ENCODE measurements around the gene HES3. TPM values are rescaled to one million over a fixed set of nuclear protein-coding genes. Genes with fewer than 3 reads are reported as not detected.
"Not testable (repeated sequence)": the region's sequence is repeated elsewhere in the genome, so short reads cannot be mapped to it uniquely, and the experiment has no call there.

The HES3 gene
- total and polyA plus RNA-seq, 8 donors = not detected

GRCh38 chr1:6210591-6211355 is 33.2 kb upstream of the HES3 start:
- H3K27ac ChIP-seq = no peak overlapping the region
- no peaks in the 10 kb centered on the region for H3K9me3 ChIP-seq
- no peak for DNase-seq
- no peak overlapping the region for H3K4me3 ChIP-seq
- H3K36me3 ChIP-seq = peaks cover 0 to 5% (median 0%) of the 10 kb centered on the region in 3 donors
- TF ChIP-seq CTCF (IDR thresholded peaks at IDR 0.05) = no peak
- H3K4me1 ChIP-seq = peaks cover 0 to 3% (median 0%) of the 10 kb centered on the region in 3 donors
- ATAC-seq = no peak
- intact Hi-C loops (cut with DNase I) = no loop called here
- 95 to 98% methylated on average over 26 to 29 of the region's 29 CpGs for WGBS, 2 donors
- H3K27me3 ChIP-seq = no peaks in the 10 kb centered on the region
- FAIRE-seq = no peak

- DNase-seq (no peak), FAIRE-seq (no peak), ATAC-seq (no peak)
- Histone ChIP-seq H3K36me3 (peaks cover 0 to 5% (median 0%) of the 10 kb centered on the region in 3 donors), H3K27ac (no peak overlapping the region), H3K4me3 (no peak overlapping the region), H3K4me1 (peaks cover 0 to 3% (median 0%) of the 10 kb centered on the region in 3 donors), H3K27me3 (no peaks in the 10 kb centered on the region), H3K9me3 (no peaks in the 10 kb centered on the region)
- 93% methylated on average over 16 of the region's 16 CpGs for WGBS, 2 donors
- intact Hi-C loops (cut with DNase I) = no loop called here
- TF ChIP-seq CTCF (IDR thresholded peaks at IDR 0.05) = no peak
These were observed 32.2 kb upstream of the HES3 start for GRCh38 chr1:6211731-6212130.

GRCh38 chr1:6212193-6212959 is 31.6 kb upstream of the HES3 start:
- no peak for TF ChIP-seq CTCF (IDR thresholded peaks at IDR 0.05)
- H3K27ac ChIP-seq = no peak overlapping the region
- DNase-seq = peak in 1 of 6 donors; percentile 54
- no peak for FAIRE-seq
- H3K27me3 ChIP-seq = no peaks in the 10 kb centered on the region
- 91 to 92% methylated on average over 20 of the region's 20 CpGs for WGBS, 2 donors
- H3K9me3 ChIP-seq = no peaks in the 10 kb centered on the region
- ATAC-seq = no peak
- H3K4me1 ChIP-seq = no peaks in the 10 kb centered on the region
- intact Hi-C loops (cut with DNase I) = no loop called here
- H3K4me3 ChIP-seq = no peak overlapping the region
- peaks cover 0 to 5% (median 0%) of the 10 kb centered on the region in 3 donors for H3K36me3 ChIP-seq

- DNase-seq (peak in 2 of 6 donors; percentile 41 to 44), ATAC-seq (peak; percentile 48 to 75 (median 63)), FAIRE-seq (no peak)
- no peak for TF ChIP-seq CTCF (IDR thresholded peaks at IDR 0.05)
- no peak overlapping the region for H3K4me3 ChIP-seq
- H3K9me3 ChIP-seq = no peaks in the 10 kb centered on the region
- peak overlapping the region; percentile 11 to 55 (median 40) for H3K27ac ChIP-seq
- 68 to 74% methylated on average over 16 of the region's 16 CpGs for WGBS, 2 donors
- no peaks in the 10 kb centered on the region for H3K4me1 ChIP-seq
- H3K36me3 ChIP-seq = peaks cover 0 to 5% (median 0%) of the 10 kb centered on the region in 3 donors
- intact Hi-C loops (cut with DNase I) = no loop called here
- no peaks in the 10 kb centered on the region for H3K27me3 ChIP-seq
These were observed 25.4 kb upstream of the HES3 start for GRCh38 chr1:6218375-6219164.

- intact Hi-C loops (cut with DNase I); ATAC-seq; H3K27ac ChIP-seq; H3K4me1 ChIP-seq; H3K27me3 ChIP-seq; H3K9me3 ChIP-seq; H3K4me3 ChIP-seq; FAIRE-seq: not testable (repeated sequence)
- H3K36me3 ChIP-seq = peaks cover 0 to 16% (median 7%) of the 10 kb centered on the region in 3 donors
- peak in 1 of 6 donors; percentile 2 for DNase-seq
- WGBS, 2 donors = 83 to 86% methylated on average over 11 of the region's 11 CpGs
These were observed 24.3 kb upstream of the HES3 start for GRCh38 chr1:6219641-6220040.
